Psoas muscle (tissue), 8 donors: ENCODE measurements around the gene AIDA. TPM values are rescaled to one million over a fixed set of nuclear protein-coding genes. Genes with fewer than 3 reads are reported as not detected.

Experiments used
- ATAC-seq, 4 donors: fragments of 200-7000 bp; cut with Tn5 transposase; one replicate each; pipeline ENCODE4 v1.9.1; 2020; ENCODE audit warnings: moderate library complexity in 3 of 4, mild to moderate bottlenecking in 2 of 4
- DNase-seq, 2 donors: peaks; one replicate each; pipeline ENCODE4 v3.0.0-alpha.2; 2020
- H3K27ac ChIP-seq: fragments of 200-600 bp; one replicate; pipeline ENCODE4 v1.8.0; 2022
- H3K27me3 ChIP-seq, 3 donors: fragments of 200-600 bp in 1 of 3; one replicate each; pipeline versions ENCODE4 v1.6.1 to v1.8.0; 2013 to 2022; ENCODE audit warnings: low read length in 2 of 3, mild to moderate bottlenecking in 2 of 3, moderate library complexity in 1 of 3; ENCODE audit not compliant: insufficient read depth in 3 of 3
- H3K36me3 ChIP-seq, 2 donors: fragments of 200-600 bp in 1 of 2; one replicate each; pipeline versions ENCODE4 v1.6.1 to v1.8.0; 2013 to 2022; ENCODE audit warnings: low read depth in 1 of 2, mild to moderate bottlenecking in 1 of 2, moderate library complexity in 1 of 2; ENCODE audit not compliant: insufficient read depth in 1 of 2
- H3K4me1 ChIP-seq: fragments of 200-600 bp; one replicate; pipeline ENCODE4 v1.8.0; 2022
- H3K4me3 ChIP-seq: fragments of 200-600 bp; one replicate; pipeline ENCODE4 v1.8.0; 2022; ENCODE audit warnings: mild to moderate bottlenecking
- H3K9me3 ChIP-seq: fragments of 200-600 bp; one replicate; pipeline ENCODE4 v1.8.0; 2022
- CTCF ChIP-seq: fragments of 200-600 bp; IDR thresholded peaks from one replicate; pipeline ENCODE4 v1.8.0; 2022; ENCODE audit warnings: antibody characterized with exemption
- WGBS, 3 donors: extraction: QIAGEN DNeasy Blood & Tissue Kit; methylation state at CpG; one replicate each; pipeline versions ENCODE4 v1.1.6 to v1.1.7; 2013; 5-methylcytosine and 5-hydroxymethylcytosine counted together
- intact Hi-C, 2 donors: fragments of 100-400 bp; cut with DNase I; formaldehyde crosslinking; loops; one replicate each; pipeline versions ENCODE4 v1.11.0 to v1.14.2; 2022
- long read RNA-seq, 2 donors: library from polyadenylated mRNA; unstranded; transcript quantifications; one replicate each; pipeline ENCODE4 v2.0.0, GENCODE V29; 2021
- polyA plus RNA-seq, 3 donors: library from polyadenylated mRNA; stranded (reverse); fragments of 200-250 nt; gene quantifications; one replicate each; pipeline ENCODE4 v1.2.3, GENCODE V29; 2013
- total RNA-seq, 4 donors: library from RNA; stranded (reverse); fragmentation: NEBNext Ultra II Directional in 2 of 4; extraction: Animal tissue kit (Norgen Biotek cat#: 25700) in 2 of 4; gene quantifications; one replicate each; pipeline versions ENCODE4 v1.2.1 to v1.2.4, GENCODE V29; 2021 to 2023
- donor health status: healthy with polysubstance abuse.
- donor health status: DM: no; HTN: no; CAD: no; lungs with moderate emphysema.
- donor health status: Bipolar disorder and iron deficiency.
- donor health status: healthy.
- donor health status: DM: yes; HTN: yes; CAD: no.
- donor health status: DM: no; HTN: no; CAD: no.
- donor health status: DM: no; HTN: no; CAD: no.
- donor health status: DM: yes; HTN: yes; CAD: no.

AIDA gene
- total RNA-seq (10 to 100 TPM; 36.8 to 40.3 (median 38.8) TPM), polyA plus RNA-seq (10 to 100 TPM; 17.8 to 57.9 (median 23.9) TPM)
- long read RNA-seq, donor 1, transcript AIDA-201 (10 exons, 3,008 nt): major isoform, 25 of 26 reads
- long read RNA-seq, donor 1, partial matches to known transcripts: 1 of 26 reads
- long read RNA-seq, donor 1, other reads (novel, unspliced or antisense): 0 of 26 reads
- long read RNA-seq, donor 2, transcript AIDA-201 (10 exons, 3,008 nt): major isoform, 38 of 44 reads
- long read RNA-seq, donor 2, partial matches to known transcripts: 0 of 44 reads
- long read RNA-seq, donor 2, other reads (novel, unspliced or antisense): 6 of 44 reads

- peak; percentile 97 for DNase-seq
- H3K9me3 ChIP-seq: no peaks in the 10 kb centered on the region
- peaks cover 0 to 25% of the 10 kb centered on the region in 2 donors for H3K36me3 ChIP-seq
- ATAC-seq: peak; percentile 93 to 95 (median 94)
- H3K27ac ChIP-seq: peak within 1 kb of the TSS; percentile 99
- H3K4me1 ChIP-seq: peaks cover 21% of the 10 kb centered on the region
- TF ChIP-seq CTCF: no peak
- WGBS, 3 donors: 0 to 4% (median 2%) methylated on average over 46 to 55 of the region's 62 CpGs
- H3K27me3 ChIP-seq: no peaks in the 10 kb centered on the region
- H3K4me3 ChIP-seq: peak within 1 kb of the TSS; percentile 88
- intact Hi-C loops: loop anchor here (5.0 to 10.0 kb wide), 2 partner anchors 65 to 248 kb away; no protein-coding TSS in a partner anchor
Observed at GRCh38 chr1:222712253-222713090, at the start of gene AIDA, which contains the start of gene BROX. TSS of gene AIDA (minus strand) at chr1:222712491. CDS start at chr1:222712317, 174 bp downstream. TSS of gene BROX (plus strand) at chr1:222712564. CDS start at chr1:222715700, 3,136 bp downstream.

- TF ChIP-seq CTCF: no peak
- 25 to 43% (median 39%) methylated on average over 1 of the region's 1 CpG for WGBS, 3 donors
- Histone ChIP-seq H3K27ac (no peak overlapping the region), H3K36me3 (no peaks in the 10 kb centered on the region), H3K27me3 (no peaks in the 10 kb centered on the region), H3K4me1 (no peaks in the 10 kb centered on the region), H3K9me3 (no peaks in the 10 kb centered on the region), H3K4me3 (no peak overlapping the region)
- intact Hi-C loops: no loop called here
- no peak for ATAC-seq
- no peak for DNase-seq
Observed at GRCh38 chr1:222761083-222761482, 48.8 kb upstream of the AIDA start.

- Histone ChIP-seq H3K4me1 (no peaks in the 10 kb centered on the region), H3K27me3 (no peaks in the 10 kb centered on the region), H3K9me3 (no peaks in the 10 kb centered on the region), H3K36me3 (no peaks in the 10 kb centered on the region), H3K4me3 (no peak overlapping the region), H3K27ac (no peak overlapping the region)
- intact Hi-C loops: no loop called here
- DNase-seq (no peak), ATAC-seq (no peak)
- WGBS, 3 donors: 73 to 85% (median 74%) methylated on average over 5 of the region's 5 CpGs
- TF ChIP-seq CTCF: no peak
Observed at GRCh38 chr1:222759451-222760035, 47.3 kb upstream of the AIDA start.

GRCh38 chr1:222757646-222758268 is 45.5 kb upstream of the AIDA start:
- peak in 3 of 4 donors; percentile 42 to 77 (median 75) for ATAC-seq
- no peak overlapping the region for H3K27ac ChIP-seq
- H3K4me3 ChIP-seq: no peak overlapping the region
- H3K36me3 ChIP-seq: no peaks in the 10 kb centered on the region
- H3K4me1 ChIP-seq: no peaks in the 10 kb centered on the region
- H3K27me3 ChIP-seq: no peaks in the 10 kb centered on the region
- WGBS, 3 donors: 38 to 44% (median 40%) methylated on average over 10 of the region's 10 CpGs
- TF ChIP-seq CTCF: no peak
- H3K9me3 ChIP-seq: no peaks in the 10 kb centered on the region
- DNase-seq: no peak
- intact Hi-C loops: no loop called here
